ENCODE measurements around the gene C17orf107.

The C17orf107 gene

GRCh38 chr17:4947010-4947410, 47.7 kb downstream of the C17orf107 start:
- FAIRE-seq = no peak
- no peak for DNase-seq (ENCODE audit: insufficient read length, low spot score)

DNA sequence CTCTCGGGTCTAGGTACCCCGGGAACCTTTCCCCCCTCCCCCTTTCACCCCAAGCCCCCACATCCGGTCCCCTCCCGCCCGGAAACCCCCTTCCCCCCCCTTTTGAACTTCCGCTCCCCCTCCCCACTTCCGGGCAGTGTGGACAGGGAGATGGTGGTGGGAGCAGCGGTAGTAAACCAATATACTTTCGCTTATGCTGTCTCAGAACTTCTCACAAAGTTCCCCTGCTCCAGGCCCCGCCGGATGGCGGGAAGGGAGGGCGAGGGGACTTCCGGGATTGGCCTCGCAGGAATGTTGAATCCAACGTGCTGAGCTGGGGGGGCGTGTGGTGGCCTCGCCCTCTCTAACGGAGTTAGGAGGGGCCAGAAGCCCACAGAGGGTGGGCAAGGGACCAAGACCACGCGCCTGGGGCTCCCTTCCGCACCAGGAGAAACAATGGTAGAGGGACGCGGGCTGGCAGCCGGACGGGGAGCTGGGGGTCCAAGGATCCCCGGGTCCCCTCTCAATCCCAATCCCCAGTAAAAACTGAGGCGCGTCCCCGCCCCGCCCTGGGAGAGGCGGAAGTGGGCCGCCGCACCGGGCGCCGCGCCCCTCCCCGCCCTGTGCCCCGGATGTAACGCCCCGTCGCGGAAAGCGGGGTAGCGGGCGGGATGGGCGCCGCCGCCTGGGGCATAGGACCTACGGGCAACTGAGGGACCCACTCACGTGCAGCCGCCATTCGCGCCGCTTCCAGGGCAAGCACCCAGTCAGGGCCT, 48.3 kb downstream of the C17orf107 start:
- FAIRE-seq (peak; percentile 58), DNase-seq (ENCODE audit: insufficient read length, low spot score) (no peak)

- DNase-seq (ENCODE audit: insufficient read length, low spot score) = peak; percentile 88
- FAIRE-seq = peak; percentile 86
Observed at GRCh38 chr17:4948166-4948930, 49.0 kb downstream of the C17orf107 start, which contains the start of gene PFN1. PFN1 (minus strand) TSS chr17:4948530; CDS start chr17:4948394, 136 bp downstream.

DNA sequence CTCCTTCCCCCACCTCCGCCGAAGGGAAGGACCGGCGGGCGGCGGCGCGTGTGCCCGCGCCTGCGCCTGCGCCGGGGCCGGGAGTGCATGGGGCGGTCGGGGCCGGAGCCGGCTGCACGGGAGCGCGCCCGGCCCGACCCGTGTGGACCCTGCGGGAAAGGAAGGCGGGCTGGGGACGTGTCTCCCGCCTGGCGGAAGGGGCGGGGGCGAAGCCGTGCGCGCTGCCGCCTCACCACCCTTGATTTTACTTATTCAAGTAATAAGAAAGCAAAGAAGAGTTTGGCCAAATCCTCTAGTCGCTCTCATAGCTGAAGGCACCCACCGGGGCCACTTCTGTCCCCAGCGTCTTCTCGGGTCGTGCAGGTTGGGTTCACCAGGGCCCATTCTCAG, 49.6 kb downstream of the C17orf107 start:
- peak; percentile 88 for FAIRE-seq

DNA sequence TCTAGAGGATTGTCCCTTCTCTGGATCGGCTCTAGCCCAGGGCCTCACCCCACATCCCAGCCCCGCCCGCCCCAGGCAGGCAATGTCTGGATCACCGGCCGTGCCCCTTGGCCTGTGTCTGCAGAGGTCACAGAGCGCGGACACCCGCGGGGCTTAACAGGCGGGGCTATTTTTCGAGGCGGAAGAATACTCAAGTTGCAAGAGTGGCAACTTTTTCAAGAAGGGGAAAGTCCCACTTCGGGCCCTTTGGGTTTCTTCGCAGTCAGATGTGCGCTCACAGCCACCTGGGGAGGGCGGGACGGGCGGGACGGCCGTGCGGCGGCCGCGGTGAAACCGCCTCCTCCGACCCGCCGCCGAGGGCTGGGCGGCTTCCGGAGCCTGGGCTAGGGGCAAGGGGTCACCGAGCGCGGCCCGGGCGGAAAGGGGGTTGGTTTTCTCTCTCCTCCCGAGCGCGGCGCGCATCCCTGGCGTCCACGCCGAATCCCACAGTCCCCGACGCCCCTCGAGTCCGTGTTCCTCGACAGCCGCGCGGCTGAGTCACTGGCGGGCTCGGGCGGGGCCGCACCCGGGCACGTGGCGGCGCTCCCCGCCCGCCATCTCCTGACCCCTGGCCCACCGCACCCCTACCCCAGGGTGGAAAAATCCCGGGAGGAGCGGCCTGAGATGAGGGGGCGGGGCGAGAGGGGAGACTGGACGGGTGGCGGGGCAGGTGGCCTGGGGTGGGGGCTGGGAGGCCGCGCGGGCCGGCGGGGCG, 50.2 kb downstream of the C17orf107 start:
- DNase-seq (ENCODE audit: insufficient read length, low spot score) (no peak), FAIRE-seq (peak; percentile 87)

More for the DNA sequence above, 49.6 kb downstream of the C17orf107 start:
- peak; percentile 93 for DNase-seq (ENCODE audit: insufficient read length, low spot score)

- DNase-seq (ENCODE audit: insufficient read length, low spot score) (peak; percentile 65), FAIRE-seq (no peak)
Observed at GRCh38 chr17:4950075-4950745, 50.9 kb downstream of the C17orf107 start.

GRCh38 chr17:4950746-4951204, 51.4 kb downstream of the C17orf107 start, which contains the start of gene ENO3:
ENO3 (plus strand) TSS chr17:4951119; CDS start chr17:4951830, 711 bp downstream.
- DNase-seq (ENCODE audit: insufficient read length, low spot score) (no peak), FAIRE-seq (no peak)

- DNase-seq (ENCODE audit: insufficient read length, low spot score) = no peak
- no peak for FAIRE-seq
Observed at GRCh38 chr17:4951486-4951885, 52.1 kb downstream of the C17orf107 start.
